Coronary artery (tissue), 2 donors: Measurements from ENCODE around the gene SLC25A30.
A peak's percentile ranks its signal among the peaks of the same experiment; 100 is the strongest.

Experiments
- DNase-seq: peaks from one replicate; pipeline ENCODE4 v3.0.0-alpha.2; 2017; ENCODE audit warnings: low spot score
- H3K27ac ChIP-seq, 2 donors: fragments of 200-600 bp; sonication (generic); one replicate each; pipeline ENCODE4 v1.5.1; 2016 to 2019
- H3K4me3 ChIP-seq: fragments of 200-600 bp; sonication (generic); 2 replicates; pipeline ENCODE4 v1.5.1; 2016; ENCODE audit warnings: mild to moderate bottlenecking, moderate library complexity
- CTCF ChIP-seq: fragments of 200-600 bp; sonication (generic); IDR thresholded peaks from one replicate; pipeline ENCODE4 v1.5.1; 2019; ENCODE audit warnings: antibody characterized with exemption

Gene SLC25A30

GRCh38 chr13:45374917-45375316, 43.3 kb downstream of the SLC25A30 start:
- DNase-seq, result no peak
- Histone ChIP-seq H3K27ac (no peak overlapping the region), H3K4me3 (no peak overlapping the region)
- TF ChIP-seq CTCF, result no peak

- Histone ChIP-seq H3K27ac (no peak overlapping the region), H3K4me3 (no peak overlapping the region)
- no peak for TF ChIP-seq CTCF
- no peak for DNase-seq
Measured at GRCh38 chr13:45373162-45373547, 45.0 kb downstream of the SLC25A30 start.

- no peak overlapping the region for H3K4me3 ChIP-seq
- DNase-seq, result no peak
- no peak for TF ChIP-seq CTCF
- no peak overlapping the region for H3K27ac ChIP-seq
Measured at GRCh38 chr13:45372189-45373161, 45.7 kb downstream of the SLC25A30 start.

GRCh38 chr13:45370922-45371406, 47.2 kb downstream of the SLC25A30 start:
- H3K27ac ChIP-seq, result peak overlapping the region in 1 of 2 donors; percentile 12
- DNase-seq, result peak; percentile 76
- peak; percentile 92 for TF ChIP-seq CTCF
- peak overlapping the region; percentile 50 for H3K4me3 ChIP-seq

- no peak for DNase-seq
Measured at GRCh38 chr13:45369116-45369515, 49.1 kb downstream of the SLC25A30 start.

GRCh38 chr13:45368571-45368970, 49.6 kb downstream of the SLC25A30 start:
- H3K4me3 ChIP-seq, result no peak overlapping the region
- DNase-seq, result no peak
- TF ChIP-seq CTCF, result no peak
- H3K27ac ChIP-seq, result no peak overlapping the region

More at GRCh38 chr13:45369116-45369515, 49.1 kb downstream of the SLC25A30 start:
- Histone ChIP-seq H3K4me3 (no peak overlapping the region), H3K27ac (no peak overlapping the region)
- TF ChIP-seq CTCF, result no peak

- no peak for TF ChIP-seq CTCF
- no peak for DNase-seq
- no peak overlapping the region for H3K27ac ChIP-seq
- no peak overlapping the region for H3K4me3 ChIP-seq
Measured at GRCh38 chr13:45368005-45368404, 50.2 kb downstream of the SLC25A30 start.
